ENCODE measurements around the gene FBXL7. TPM values are rescaled to one million over a fixed set of nuclear protein-coding genes. Genes with fewer than 3 reads are reported as not detected.

FBXL7 gene
- total RNA-seq, 1 donor from 2014 or later: 13.3 TPM

DNA sequence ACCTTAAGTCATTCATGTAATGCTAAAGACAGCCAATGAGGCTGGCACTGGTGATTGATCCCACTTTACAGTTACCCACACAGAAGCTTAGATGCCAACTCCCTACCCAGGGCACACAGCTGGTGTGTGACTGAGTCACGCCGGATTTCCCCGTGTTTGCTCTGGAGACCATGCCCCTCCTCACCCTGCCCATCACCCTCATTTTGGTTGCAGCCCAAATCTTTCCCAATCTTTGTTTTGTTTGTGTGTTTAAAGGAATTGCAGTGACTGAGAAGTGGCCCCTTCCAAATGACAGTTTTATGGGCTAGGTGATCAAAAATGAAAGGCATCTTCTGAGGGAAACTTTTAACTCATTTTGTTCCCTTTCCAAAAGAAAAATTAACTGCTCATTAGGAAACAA is 10.9 kb downstream of the FBXL7 start:
- H3K27ac ChIP-seq: no peak overlapping the region
- DNase-seq (no peak), ATAC-seq (peak; percentile 70)
- intact Hi-C loops (cut with DNase I): no loop called here
- TF ChIP-seq, protein P1, sequence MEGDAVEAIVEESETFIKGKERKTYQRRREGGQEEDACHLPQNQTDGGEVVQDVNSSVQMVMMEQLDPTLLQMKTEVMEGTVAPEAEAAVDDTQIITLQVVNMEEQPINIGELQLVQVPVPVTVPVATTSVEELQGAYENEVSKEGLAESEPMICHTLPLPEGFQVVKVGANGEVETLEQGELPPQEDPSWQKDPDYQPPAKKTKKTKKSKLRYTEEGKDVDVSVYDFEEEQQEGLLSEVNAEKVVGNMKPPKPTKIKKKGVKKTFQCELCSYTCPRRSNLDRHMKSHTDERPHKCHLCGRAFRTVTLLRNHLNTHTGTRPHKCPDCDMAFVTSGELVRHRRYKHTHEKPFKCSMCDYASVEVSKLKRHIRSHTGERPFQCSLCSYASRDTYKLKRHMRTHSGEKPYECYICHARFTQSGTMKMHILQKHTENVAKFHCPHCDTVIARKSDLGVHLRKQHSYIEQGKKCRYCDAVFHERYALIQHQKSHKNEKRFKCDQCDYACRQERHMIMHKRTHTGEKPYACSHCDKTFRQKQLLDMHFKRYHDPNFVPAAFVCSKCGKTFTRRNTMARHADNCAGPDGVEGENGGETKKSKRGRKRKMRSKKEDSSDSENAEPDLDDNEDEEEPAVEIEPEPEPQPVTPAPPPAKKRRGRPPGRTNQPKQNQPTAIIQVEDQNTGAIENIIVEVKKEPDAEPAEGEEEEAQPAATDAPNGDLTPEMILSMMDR (IDR thresholded peaks at IDR 0.05): no peak
- no peaks in the 10 kb centered on the region for H3K36me3 ChIP-seq
- H3K4me1 ChIP-seq: peaks cover 11% of the 10 kb centered on the region
- H3K27me3 ChIP-seq: no peaks in the 10 kb centered on the region
- H3K9me3 ChIP-seq: no peaks in the 10 kb centered on the region
- H3K4me3 ChIP-seq: no peak overlapping the region

DNA sequence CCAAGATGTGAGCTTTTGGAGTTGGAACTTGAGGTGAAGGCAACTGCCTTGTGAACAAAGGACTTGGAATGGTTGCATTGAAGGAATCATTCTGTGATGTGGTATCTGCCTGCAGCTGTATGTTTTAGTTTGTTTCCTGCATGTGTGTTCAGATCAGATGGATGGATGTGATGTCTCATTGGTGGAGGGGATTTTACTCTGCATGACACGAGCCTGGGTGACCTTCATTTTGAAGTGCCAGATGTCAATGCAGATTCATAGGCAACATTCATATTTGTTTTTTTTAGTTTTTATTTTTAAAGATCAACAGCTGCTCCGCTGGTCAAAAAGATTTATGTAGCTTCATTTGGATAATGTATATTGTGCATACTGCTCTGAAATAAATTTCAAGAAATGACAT is 13.5 kb downstream of the FBXL7 start:
- intact Hi-C loops (cut with DNase I): no loop called here
- Histone ChIP-seq H3K4me3 (no peak overlapping the region), H3K36me3 (no peaks in the 10 kb centered on the region), H3K27me3 (no peaks in the 10 kb centered on the region), H3K9me3 (no peaks in the 10 kb centered on the region), H3K4me1 (peaks cover 11% of the 10 kb centered on the region), H3K27ac (no peak overlapping the region)
- ATAC-seq (no peak), DNase-seq (no peak)
- TF ChIP-seq, protein P1 (IDR thresholded peaks at IDR 0.05): no peak

DNA sequence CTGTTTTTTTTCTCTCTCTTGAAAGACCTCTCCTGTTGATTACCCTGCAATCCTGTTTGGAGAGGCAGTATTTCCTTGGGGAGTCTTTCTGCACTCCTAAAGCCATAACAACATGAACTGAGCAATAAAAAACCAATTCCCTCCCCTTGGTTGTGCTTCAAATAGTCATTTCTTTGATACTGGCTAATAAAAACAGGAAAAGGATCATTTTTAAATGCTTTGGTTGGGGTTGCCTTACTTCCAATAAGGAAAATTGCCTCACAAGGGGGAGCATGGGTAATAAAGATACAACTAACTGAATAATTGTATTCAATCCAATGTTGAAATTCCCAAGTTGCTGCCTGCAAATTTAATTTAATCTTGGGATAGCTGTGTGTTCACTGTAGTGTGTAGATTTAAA is 13.9 kb downstream of the FBXL7 start:
- TF ChIP-seq, protein P1 (IDR thresholded peaks at IDR 0.05): no peak
- intact Hi-C loops (cut with DNase I): no loop called here
- Histone ChIP-seq H3K4me3 (no peak overlapping the region), H3K36me3 (no peaks in the 10 kb centered on the region), H3K27ac (no peak overlapping the region), H3K9me3 (no peaks in the 10 kb centered on the region), H3K27me3 (no peaks in the 10 kb centered on the region), H3K4me1 (peaks cover 11% of the 10 kb centered on the region)
- ATAC-seq (no peak), DNase-seq (no peak)

DNA sequence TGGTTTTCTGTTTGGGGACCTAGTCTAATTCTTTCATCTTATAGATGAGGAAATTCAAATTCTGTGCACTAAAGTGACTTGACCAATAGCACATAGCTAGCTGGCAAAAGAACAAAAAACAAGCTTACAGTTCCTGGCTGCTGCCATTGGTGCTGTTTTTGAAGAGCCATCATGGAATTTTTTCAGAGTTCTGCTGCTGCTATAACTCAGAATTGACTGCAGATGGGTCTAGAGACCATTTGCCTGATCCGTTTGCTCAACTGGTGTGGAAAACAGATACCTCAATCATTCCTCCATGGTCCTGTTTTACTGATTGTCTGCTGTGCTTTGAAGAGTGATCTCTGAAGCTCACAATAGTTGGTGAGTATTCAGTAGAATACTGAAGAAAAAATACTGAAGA is 15.2 kb downstream of the FBXL7 start:
- H3K36me3 ChIP-seq: no peaks in the 10 kb centered on the region
- no peak overlapping the region for H3K27ac ChIP-seq
- no peaks in the 10 kb centered on the region for H3K9me3 ChIP-seq
- no peak for DNase-seq
- TF ChIP-seq, protein P1 (IDR thresholded peaks at IDR 0.05): no peak
- no peak for ATAC-seq
- H3K4me3 ChIP-seq: no peak overlapping the region
- H3K27me3 ChIP-seq: no peaks in the 10 kb centered on the region
- H3K4me1 ChIP-seq: peaks cover 11% of the 10 kb centered on the region
- intact Hi-C loops (cut with DNase I): no loop called here

DNA sequence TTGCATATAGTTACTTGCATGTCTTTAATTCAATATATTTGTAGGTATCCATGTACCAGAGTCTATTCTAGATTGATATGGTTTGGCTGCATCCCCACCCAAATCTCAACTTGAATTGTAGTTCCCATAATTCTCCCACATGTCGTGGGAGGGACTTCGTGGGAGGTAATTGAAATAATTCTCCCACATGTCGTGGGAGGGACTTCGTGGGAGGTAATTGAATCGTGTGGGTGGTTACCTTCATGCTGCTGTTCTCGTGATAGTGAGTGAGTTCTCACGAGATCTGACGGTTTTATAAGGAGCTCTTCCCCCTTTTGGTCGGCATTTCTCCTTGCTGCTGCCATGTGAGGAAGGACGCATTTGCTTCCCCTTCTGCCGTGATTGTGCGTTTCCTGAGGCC is 16.5 kb downstream of the FBXL7 start:
- peaks cover under 1% of the 10 kb centered on the region for H3K4me1 ChIP-seq
- TF ChIP-seq, protein P1 (IDR thresholded peaks at IDR 0.05): no peak
- intact Hi-C loops (cut with DNase I): no loop called here
- no peak for ATAC-seq
- DNase-seq: no peak
- H3K9me3 ChIP-seq: no peaks in the 10 kb centered on the region
- no peak overlapping the region for H3K27ac ChIP-seq
- no peaks in the 10 kb centered on the region for H3K27me3 ChIP-seq
- H3K4me3 ChIP-seq: no peak overlapping the region
- no peaks in the 10 kb centered on the region for H3K36me3 ChIP-seq

DNA sequence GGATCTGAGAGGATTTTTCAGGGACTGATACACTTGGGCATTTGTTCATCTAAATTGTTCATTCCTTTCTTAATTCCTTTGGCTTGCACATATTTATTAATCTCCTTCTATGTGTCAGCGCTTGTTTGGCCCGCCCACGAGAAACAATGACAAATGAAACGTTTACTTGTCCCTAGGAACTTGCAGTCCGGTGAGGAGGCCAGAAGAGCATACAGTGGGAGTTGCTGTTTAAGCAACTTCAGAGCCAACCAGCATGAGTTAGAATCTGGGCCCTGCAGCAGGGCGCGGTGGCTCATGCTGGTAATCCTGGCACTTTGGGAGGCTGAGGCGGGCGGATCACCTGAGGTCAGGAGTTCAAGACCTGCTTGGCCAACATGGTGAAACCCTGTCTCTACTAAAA is 18.8 kb downstream of the FBXL7 start:
- Histone ChIP-seq H3K27me3 (no peaks in the 10 kb centered on the region), H3K36me3 (no peaks in the 10 kb centered on the region), H3K4me1 (peaks cover 5% of the 10 kb centered on the region), H3K27ac (no peak overlapping the region), H3K9me3 (no peaks in the 10 kb centered on the region), H3K4me3 (no peak overlapping the region)
- intact Hi-C loops (cut with DNase I): no loop called here
- TF ChIP-seq, protein P1 (IDR thresholded peaks at IDR 0.05): no peak
- ATAC-seq: no peak
- DNase-seq: no peak
